ENCODE results near the gene FNDC3B. TPM values are rescaled to one million over a fixed set of nuclear protein-coding genes. Genes with fewer than 3 reads are reported as not detected.

FNDC3B gene
- total RNA-seq, 1 donor from 2014 or later = 54.9 TPM

- no peak for DNase-seq (ENCODE audit: low spot score in 2 of 2)
- Histone ChIP-seq H3K36me3 (peaks cover 51 to 87% of the 10 kb centered on the region in 2 donors), H3K4me3 (no peak overlapping the region), H3K9me3 (no peaks in the 10 kb centered on the region), H3K27ac (no peak overlapping the region), H3K27me3 (no peaks in the 10 kb centered on the region), H3K4me1 (no peaks in the 10 kb centered on the region)
- intact Hi-C loops (cut with DNase I) = no loop called here
- TF ChIP-seq CTCF (IDR thresholded peaks at IDR 0.05) = no peak
Observed at GRCh38 chr3:172375206-172375850, 335.9 kb downstream of the FNDC3B start.

- H3K4me1 ChIP-seq = no peaks in the 10 kb centered on the region
- H3K27me3 ChIP-seq = no peaks in the 10 kb centered on the region
- intact Hi-C loops (cut with DNase I) = no loop called here
- H3K4me3 ChIP-seq = no peak overlapping the region
- H3K9me3 ChIP-seq = no peaks in the 10 kb centered on the region
- peaks cover 50 to 90% of the 10 kb centered on the region in 2 donors for H3K36me3 ChIP-seq
- TF ChIP-seq CTCF (IDR thresholded peaks at IDR 0.05) = no peak
- no peak overlapping the region for H3K27ac ChIP-seq
- no peak for DNase-seq (ENCODE audit: low spot score in 2 of 2)
Observed at GRCh38 chr3:172376402-172376801, 337.0 kb downstream of the FNDC3B start.

DNA sequence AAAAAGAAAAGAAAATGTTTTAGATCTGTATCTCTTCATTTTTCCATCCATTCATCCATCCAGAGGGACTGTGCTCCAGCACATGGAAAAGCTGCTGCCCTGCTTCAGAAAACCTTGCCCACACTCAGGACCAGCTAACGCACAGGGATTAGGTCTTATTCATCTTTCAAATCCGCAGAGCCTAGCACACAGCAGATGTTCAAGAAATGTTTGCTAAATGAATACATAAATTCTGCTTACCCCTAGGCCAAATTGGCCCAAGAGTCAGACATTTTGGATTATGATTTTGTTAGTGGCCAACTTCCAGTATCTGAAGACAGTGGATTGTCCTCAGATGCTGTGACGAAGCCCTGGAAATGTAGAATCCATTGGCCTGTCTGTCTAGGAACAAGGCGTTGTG is 337.5 kb downstream of the FNDC3B start:
- intact Hi-C loops (cut with DNase I) = no loop called here
- H3K9me3 ChIP-seq = no peaks in the 10 kb centered on the region
- no peak overlapping the region for H3K27ac ChIP-seq
- TF ChIP-seq CTCF (IDR thresholded peaks at IDR 0.05) = no peak
- no peaks in the 10 kb centered on the region for H3K4me1 ChIP-seq
- peaks cover 49 to 87% of the 10 kb centered on the region in 2 donors for H3K36me3 ChIP-seq
- no peaks in the 10 kb centered on the region for H3K27me3 ChIP-seq
- no peak overlapping the region for H3K4me3 ChIP-seq
- DNase-seq (ENCODE audit: low spot score in 2 of 2) = no peak

GRCh38 chr3:172378439-172378838 is 339.1 kb downstream of the FNDC3B start:
- intact Hi-C loops (cut with DNase I) = no loop called here
- Histone ChIP-seq H3K9me3 (no peaks in the 10 kb centered on the region), H3K27ac (no peak overlapping the region), H3K4me3 (no peak overlapping the region), H3K27me3 (no peaks in the 10 kb centered on the region), H3K36me3 (peaks cover 39 to 83% of the 10 kb centered on the region in 2 donors), H3K4me1 (no peaks in the 10 kb centered on the region)
- no peak for DNase-seq (ENCODE audit: low spot score in 2 of 2)
- TF ChIP-seq CTCF (IDR thresholded peaks at IDR 0.05) = no peak

GRCh38 chr3:172379372-172379771 is 340.0 kb downstream of the FNDC3B start:
- no peak overlapping the region for H3K4me3 ChIP-seq
- no peaks in the 10 kb centered on the region for H3K27me3 ChIP-seq
- intact Hi-C loops (cut with DNase I) = no loop called here
- no peak for DNase-seq (ENCODE audit: low spot score in 2 of 2)
- no peak for TF ChIP-seq CTCF (IDR thresholded peaks at IDR 0.05)
- no peak overlapping the region for H3K27ac ChIP-seq
- H3K9me3 ChIP-seq = no peaks in the 10 kb centered on the region
- H3K4me1 ChIP-seq = no peaks in the 10 kb centered on the region
- H3K36me3 ChIP-seq = peaks cover 37 to 76% of the 10 kb centered on the region in 2 donors

DNA sequence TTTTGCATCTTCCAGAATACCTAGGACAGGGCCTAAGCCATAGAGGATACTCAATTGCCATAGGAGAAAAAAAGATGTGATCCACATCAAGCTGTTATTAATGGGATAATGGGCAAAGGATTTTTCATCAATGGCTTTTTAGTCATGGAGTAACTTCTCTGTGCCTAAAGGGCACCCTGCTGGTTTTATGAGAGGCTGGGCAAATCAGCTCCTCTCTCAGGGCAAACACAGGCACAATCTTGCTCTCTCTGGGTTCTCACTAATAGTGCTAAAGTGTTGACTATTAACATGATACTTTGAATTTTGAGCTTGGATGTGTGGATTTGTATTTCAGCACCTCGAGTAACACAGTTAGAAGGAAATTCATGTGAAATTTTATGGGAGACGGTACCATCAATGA is 341.3 kb downstream of the FNDC3B start:
- H3K27ac ChIP-seq = no peak overlapping the region
- H3K4me3 ChIP-seq = no peak overlapping the region
- no peaks in the 10 kb centered on the region for H3K4me1 ChIP-seq
- TF ChIP-seq CTCF (IDR thresholded peaks at IDR 0.05) = no peak
- peaks cover 37 to 66% of the 10 kb centered on the region in 2 donors for H3K36me3 ChIP-seq
- H3K27me3 ChIP-seq = no peaks in the 10 kb centered on the region
- no peaks in the 10 kb centered on the region for H3K9me3 ChIP-seq
- intact Hi-C loops (cut with DNase I) = no loop called here
- DNase-seq (ENCODE audit: low spot score in 2 of 2) = no peak

Measured in ascending aorta (tissue), 2 donors.